H7 (cell line): Measurements from ENCODE around the gene ZNF367. TPM values are rescaled to one million over a fixed set of nuclear protein-coding genes. Genes with fewer than 3 reads are reported as not detected.
"Not testable (repeated sequence)": the region's sequence is repeated elsewhere in the genome, so short reads cannot be mapped to it uniquely, and the experiment has no call there.

Experiments
- DNase-seq: peaks from one replicate; pipeline ENCODE4 v3.0.0; 2012
- H3K27me3 ChIP-seq: 2 replicates; pipeline ENCODE4 v1.6.0; 2011; ENCODE audit warnings: mild to moderate bottlenecking, low read length; ENCODE audit not compliant: control insufficient read depth, insufficient read depth
- H3K36me3 ChIP-seq: replicated peaks from 2 replicates; pipeline ENCODE4 v1.5.1; 2011; ENCODE audit warnings: low read length; ENCODE audit not compliant: control insufficient read depth, insufficient read depth
- H3K4me3 ChIP-seq: 2 replicates; pipeline ENCODE4 v1.5.1; 2011; ENCODE audit warnings: low read depth, mild to moderate bottlenecking, control low read depth, low read length, moderate library complexity; ENCODE audit not compliant: insufficient read depth
- total RNA-seq: library from RNA; depleted of rRNA; stranded (reverse); fragments of >200 nt; shearing (Covaris generic); gene quantifications from 2 replicates; pipeline ENCODE4 v1.2.3, GENCODE V29; 2014

ZNF367 gene
- total RNA-seq, 1 experiment from 2014 or later = 10.0 TPM

GRCh38 chr9:96376891-96377874, 41.0 kb downstream of the ZNF367 start:
- H3K4me3 ChIP-seq = no peak overlapping the region
- no peaks in the 10 kb centered on the region for H3K27me3 ChIP-seq
- no peaks in the 10 kb centered on the region for H3K36me3 ChIP-seq
- no peak for DNase-seq

GRCh38 chr9:96375507-96375906, 42.7 kb downstream of the ZNF367 start:
- not testable (repeated sequence) for H3K4me3 ChIP-seq, H3K36me3 ChIP-seq, DNase-seq, H3K27me3 ChIP-seq

- no peak for DNase-seq
- Histone ChIP-seq H3K27me3 (no peaks in the 10 kb centered on the region), H3K36me3 (no peaks in the 10 kb centered on the region), H3K4me3 (no peak overlapping the region)
These were observed 50.2 kb downstream of the ZNF367 start for GRCh38 chr9:96367943-96368342.

GRCh38 chr9:96363175-96363967, 54.8 kb downstream of the ZNF367 start:
- no peaks in the 10 kb centered on the region for H3K36me3 ChIP-seq
- no peak overlapping the region for H3K4me3 ChIP-seq
- no peak for DNase-seq
- no peaks in the 10 kb centered on the region for H3K27me3 ChIP-seq

GRCh38 chr9:96362119-96362518, 56.1 kb downstream of the ZNF367 start:
- not testable (repeated sequence) for H3K4me3 ChIP-seq, DNase-seq, H3K36me3 ChIP-seq, H3K27me3 ChIP-seq

GRCh38 chr9:96361668-96362067, 56.5 kb downstream of the ZNF367 start:
- no peaks in the 10 kb centered on the region for H3K36me3 ChIP-seq
- H3K27me3 ChIP-seq = no peaks in the 10 kb centered on the region
- H3K4me3 ChIP-seq = no peak overlapping the region
- no peak for DNase-seq

GRCh38 chr9:96360976-96361375, 57.2 kb downstream of the ZNF367 start:
- Histone ChIP-seq H3K36me3 (no peaks in the 10 kb centered on the region), H3K4me3 (no peak overlapping the region), H3K27me3 (no peaks in the 10 kb centered on the region)
- DNase-seq = no peak

GRCh38 chr9:96360523-96360922, 57.6 kb downstream of the ZNF367 start:
- not testable (repeated sequence) for H3K4me3 ChIP-seq, H3K27me3 ChIP-seq, DNase-seq, H3K36me3 ChIP-seq

- H3K36me3 ChIP-seq = no peaks in the 10 kb centered on the region; the same call in 1 of the 2 replicates
- H3K4me3 ChIP-seq = no peak overlapping the region
- H3K27me3 ChIP-seq = no peaks in the 10 kb centered on the region
- no peak for DNase-seq
These were observed 67.3 kb downstream of the ZNF367 start for GRCh38 chr9:96350866-96351265.

- DNase-seq = no peak
- no peaks in the 10 kb centered on the region for H3K27me3 ChIP-seq
- H3K4me3 ChIP-seq = no peak overlapping the region
- no peaks in the 10 kb centered on the region; the same call in 1 of the 2 replicates for H3K36me3 ChIP-seq
These were observed 69.9 kb downstream of the ZNF367 start for GRCh38 chr9:96348261-96348660.

GRCh38 chr9:96345551-96345950, 72.6 kb downstream of the ZNF367 start:
- Histone ChIP-seq H3K27me3 (no peaks in the 10 kb centered on the region), H3K36me3 (no peaks in the 10 kb centered on the region; the same call in 1 of the 2 replicates), H3K4me3 (no peak overlapping the region)
- no peak for DNase-seq

GRCh38 chr9:96344458-96345180, 73.6 kb downstream of the ZNF367 start:
- peak; percentile 90 for DNase-seq

GRCh38 chr9:96343515-96344360, 74.4 kb downstream of the ZNF367 start:
- Histone ChIP-seq H3K27me3 (no peaks in the 10 kb centered on the region), H3K36me3 (no peaks in the 10 kb centered on the region; the same call in 1 of the 2 replicates), H3K4me3 (no peak overlapping the region)
- no peak for DNase-seq

More at GRCh38 chr9:96344458-96345180, 73.6 kb downstream of the ZNF367 start:
- Histone ChIP-seq H3K36me3 (no peaks in the 10 kb centered on the region; the same call in 1 of the 2 replicates), H3K4me3 (no peak overlapping the region), H3K27me3 (no peaks in the 10 kb centered on the region)
